GM12891 (cell line): Measurements from ENCODE around the gene VAV2.
"Not testable (repeated sequence)": the region's sequence is repeated elsewhere in the genome, so short reads cannot be mapped to it uniquely, and the experiment has no call there.

Experiments
- PAX5 ChIP-seq: IDR thresholded peaks from 2 replicates; pipeline ENCODE4 v1.6.1; 2011; ENCODE audit warnings: low read length, moderate library complexity, mild to moderate bottlenecking; ENCODE audit not compliant: insufficient read depth, severe bottlenecking
- POLR2A ChIP-seq: IDR thresholded peaks from 2 replicates; pipeline ENCODE4 v1.6.1; 2011; ENCODE audit warnings: low read depth, low read length, control low read depth
- POLR2AphosphoS5 ChIP-seq: IDR thresholded peaks from 2 replicates; pipeline ENCODE4 v1.6.1; 2011; ENCODE audit warnings: low read depth, low read length, control low read depth
- TAF1 ChIP-seq: IDR thresholded peaks from 2 replicates; pipeline ENCODE4 v1.6.1; 2011; ENCODE audit warnings: low read depth, low read length, control low read depth

DNA sequence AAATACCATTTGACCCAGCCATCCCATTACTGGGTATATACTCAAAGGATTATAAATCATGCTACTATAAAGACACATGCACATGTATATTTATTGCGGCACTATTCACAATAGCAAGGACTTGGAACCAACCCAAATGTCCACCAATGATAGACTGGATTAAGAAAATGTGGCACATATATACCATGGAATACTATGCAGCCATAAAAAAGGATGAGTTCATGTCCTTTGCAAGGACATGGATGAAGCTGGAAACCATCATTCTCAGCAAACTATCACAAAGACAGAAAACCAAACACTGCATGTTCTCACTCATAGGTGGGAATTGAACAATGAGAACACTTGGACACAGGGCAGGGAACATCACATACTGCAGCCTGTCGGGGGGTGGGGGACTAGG is 68.5 kb downstream of the VAV2 start:
- not testable (repeated sequence) for TF ChIP-seq POLR2A, POLR2AphosphoS5, PAX5, TAF1
